HCT116 (cell line): ENCODE data around the gene GPAM. TPM values are rescaled to one million over a fixed set of nuclear protein-coding genes. Genes with fewer than 3 reads are reported as not detected.
A peak's percentile ranks its signal among the peaks of the same experiment; 100 is the strongest.

Experiments
- ATAC-seq: fragments of 200-7000 bp; cut with Tn5 transposase; 2 replicates; pipeline ENCODE4 v1.9.1; 2020; ENCODE audit warnings: mild to moderate bottlenecking, moderate library complexity
- BruUV-seq: library from RNA; stranded (reverse); fragments of 400-500 nt; replicated peaks from 2 replicates; lab custom pipeline; 2021; lab: Mats Ljungman, UMichigan
- CTCF ChIA-PET: fragments of 300-600 bp; sonication (Branson Sonifier 250); formaldehyde crosslinking; loops from one replicate; lab custom pipeline; 2021; ENCODE audit warnings: antibody characterized with exemption; lab: Charles Lee
- POLR2A ChIA-PET: fragments of 300-600, 350-600 bp; sonication (Branson Sonifier 250); formaldehyde crosslinking; loops from one replicate; lab custom pipeline; 2021; ENCODE audit warnings: antibody characterized with exemption; lab: Charles Lee
- RAD21 ChIA-PET, 2 experiments: fragments of 300-600 bp; sonication (Branson Sonifier 250); formaldehyde crosslinking; loops; one replicate each; lab custom pipeline; 2023; ENCODE audit warnings: low total read pairs in 2 of 2; ENCODE audit not compliant: uncharacterized antibody in 2 of 2, unreplicated experiment in 2 of 2, low non-redundant PET in 1 of 2; lab: Charles Lee
- DNase-seq: peaks from one replicate; pipeline ENCODE4 v3.0.0-alpha.2; 2010; ENCODE audit warnings: low read depth, low spot score
- H2AFZ ChIP-seq: fragments of 200-600 bp; shearing (Covaris generic), sonication (generic); 2 replicates; pipeline ENCODE4 v1.6.1; 2017; ENCODE audit warnings: low read depth, mixed run types, mixed read lengths, antibody characterized with exemption, low read length; ENCODE audit not compliant: poor library complexity, severe bottlenecking
- H3K27ac ChIP-seq: 2 replicates; pipeline ENCODE4 v1.5.1; 2012; ENCODE audit warnings: low read depth, low read length
- H3K27me3 ChIP-seq: fragments of 200-600 bp; sonication (generic); 2 replicates; pipeline ENCODE4 v1.6.1; 2016; ENCODE audit warnings: mixed run types, low read length, mixed read lengths; ENCODE audit not compliant: insufficient read depth
- H3K36me3 ChIP-seq, 2 experiments: fragments of 200-500 bp in 1 of 2; fragments of 200-600 bp in 1 of 2; sonication (Bioruptor generic) in 1 of 2; sonication (generic) in 1 of 2; 2 replicates each; pipeline versions ENCODE4 v1.5.1 to v1.6.1; 2014 to 2016; ENCODE audit warnings: low read length in 2 of 2, inconsistent platforms in 1 of 2, mixed read lengths in 1 of 2, mixed run types in 1 of 2; ENCODE audit not compliant: insufficient read depth in 2 of 2, control insufficient read depth in 1 of 2
- H3K4me1 ChIP-seq, 2 experiments: fragments of 200-600 bp in 1 of 2; sonication (generic) in 1 of 2; 2 replicates each; pipeline versions ENCODE4 v1.5.1 to v1.6.1; 2012 to 2017; ENCODE audit warnings: low read length in 2 of 2, inconsistent platforms in 1 of 2, mild to moderate bottlenecking in 1 of 2, mixed read lengths in 1 of 2, mixed run types in 1 of 2, moderate library complexity in 1 of 2; ENCODE audit not compliant: insufficient read depth in 2 of 2, control insufficient read depth in 1 of 2
- H3K4me2 ChIP-seq: fragments of 200-600 bp; sonication (generic); 2 replicates; pipeline ENCODE4 v1.6.1; 2017; ENCODE audit warnings: mixed run types, low read length, mixed read lengths
- H3K4me3 ChIP-seq, 2 experiments: fragments of 200-600 bp in 1 of 2; sonication (generic) in 1 of 2; replicated peaks in 1 of 2; 2 replicates each; pipeline ENCODE4 v1.5.1; 2011 to 2016; ENCODE audit warnings: low read length in 2 of 2, control low read depth in 1 of 2, low read depth in 1 of 2, mild to moderate bottlenecking in 1 of 2, mixed read lengths in 1 of 2, mixed run types in 1 of 2
- H3K79me2 ChIP-seq: fragments of 200-600 bp; sonication (generic); 2 replicates; pipeline ENCODE4 v1.6.1; 2017; ENCODE audit warnings: mild to moderate bottlenecking, mixed run types, low read length, moderate library complexity, mixed read lengths; ENCODE audit not compliant: insufficient read depth
- H3K9ac ChIP-seq: fragments of 200-600 bp; sonication (generic); 2 replicates; pipeline ENCODE4 v1.6.1; 2016; ENCODE audit warnings: low read length, mixed read lengths
- H3K9me2 ChIP-seq: fragments of 200-600 bp; sonication (generic), shearing (Covaris generic); 2 replicates; pipeline ENCODE4 v1.6.1; 2017; ENCODE audit warnings: mixed run types, mild to moderate bottlenecking, moderate library complexity; ENCODE audit not compliant: insufficient read depth
- H3K9me3 ChIP-seq, 2 experiments: fragments of 200-500 bp in 1 of 2; fragments of 200-600 bp in 1 of 2; sonication (Bioruptor generic) in 1 of 2; sonication (generic) in 1 of 2; 2 replicates each; pipeline ENCODE4 v1.6.1; 2014 to 2017; ENCODE audit warnings: low read length in 2 of 2, mixed read lengths in 2 of 2, inconsistent platforms in 1 of 2, low read depth in 1 of 2, mild to moderate bottlenecking in 1 of 2, mixed run types in 1 of 2, moderate library complexity in 1 of 2; ENCODE audit not compliant: control insufficient read depth in 1 of 2, insufficient read depth in 1 of 2
- H4K20me1 ChIP-seq: fragments of 200-600 bp; sonication (generic), shearing (Covaris generic); 2 replicates; pipeline ENCODE4 v1.6.1; 2017; ENCODE audit warnings: mixed run types, mild to moderate bottlenecking, moderate library complexity; ENCODE audit not compliant: insufficient read depth
- CBX3 ChIP-seq: IDR thresholded peaks from 2 replicates; pipeline ENCODE4 v1.6.1; 2012; ENCODE audit warnings: low read depth
- EGR1 ChIP-seq: IDR thresholded peaks from 2 replicates; pipeline ENCODE4 v1.6.1; 2012; ENCODE audit warnings: low read depth
- EZH2phosphoT487 ChIP-seq: fragments of 200-600 bp; IDR thresholded peaks from 2 replicates; pipeline ENCODE4 v1.6.1; 2018; ENCODE audit warnings: antibody characterized with exemption, borderline replicate concordance
- FOSL1 ChIP-seq: IDR thresholded peaks from 2 replicates; pipeline ENCODE4 v1.6.1; 2012; ENCODE audit warnings: low read depth
- JUND ChIP-seq: IDR thresholded peaks from 2 replicates; pipeline ENCODE4 v1.6.1; 2012
- RAD21 ChIP-seq: IDR thresholded peaks from 2 replicates; pipeline ENCODE4 v1.6.1; 2012; ENCODE audit warnings: low read depth, mild to moderate bottlenecking
- SIN3A ChIP-seq: IDR thresholded peaks from 2 replicates; pipeline ENCODE4 v1.6.1; 2012; ENCODE audit warnings: low read depth
- SP1 ChIP-seq: IDR thresholded peaks from 2 replicates; pipeline ENCODE4 v1.6.1; 2012; ENCODE audit warnings: low read depth
- SRF ChIP-seq: IDR thresholded peaks from 2 replicates; pipeline ENCODE4 v1.6.1; 2012; ENCODE audit warnings: low read depth
- TCF7L2 ChIP-seq: IDR thresholded peaks from 2 replicates; pipeline ENCODE4 v1.7.0; 2011; ENCODE audit warnings: borderline replicate concordance, inconsistent platforms; ENCODE audit not compliant: insufficient read depth, insufficient read length; ENCODE audit errors: extremely low read depth
- YY1 ChIP-seq: IDR thresholded peaks from 2 replicates; pipeline ENCODE4 v1.6.1; 2011; ENCODE audit warnings: low read length, low read depth, moderate library complexity, mild to moderate bottlenecking; ENCODE audit not compliant: insufficient replicate concordance; ENCODE audit errors: extremely low read depth
- ZNF274 ChIP-seq: fragments of 200-500 bp; sonication (Bioruptor generic); IDR thresholded peaks from 2 replicates; pipeline ENCODE4 v1.6.1; 2014; ENCODE audit warnings: mild to moderate bottlenecking, low read depth, low read length, inconsistent platforms
- intact Hi-C: fragments of 100-400 bp; cut with micrococcal nuclease; formaldehyde crosslinking; loops from 2 replicates; pipeline ENCODE4 v1.10.0; 2022
- total RNA-seq: library from RNA; stranded (reverse); gene quantifications from one replicate; pipeline ENCODE4 v1.2.1, GENCODE V29; 2021; ENCODE audit not compliant: unreplicated experiment
- TF ChIP-seq, protein P1 (sequence below): IDR thresholded peaks from 2 replicates; pipeline ENCODE4 v1.6.1; 2012
- TF ChIP-seq, protein P2 (sequence below): IDR thresholded peaks from 2 replicates; pipeline ENCODE4 v1.6.1; 2012; ENCODE audit warnings: low read depth
- TF ChIP-seq, protein P3 (sequence below): IDR thresholded peaks from 2 replicates; pipeline ENCODE4 v1.6.1; 2012
- TF ChIP-seq, protein P4 (sequence below), 3 experiments: fragments of 200-600 bp in 1 of 3; sonication (generic) in 1 of 3; IDR thresholded peaks in 2 of 3; conservative IDR thresholded peaks in 1 of 3; 2 replicates each; pipeline ENCODE4 v1.5.1; 2012 to 2017; ENCODE audit warnings: low read depth in 2 of 3, low read length in 2 of 3, antibody characterized with exemption in 1 of 3, borderline replicate concordance in 1 of 3, control low read depth in 1 of 3, mild to moderate bottlenecking in 1 of 3, mixed read lengths in 1 of 3, mixed run types in 1 of 3, moderate library complexity in 1 of 3; ENCODE audit not compliant: insufficient read depth in 1 of 3
- TF ChIP-seq, protein P5 (sequence below): IDR thresholded peaks from 2 replicates; pipeline ENCODE4 v1.6.1; 2011; ENCODE audit warnings: mild to moderate bottlenecking, low read length, moderate library complexity; ENCODE audit not compliant: insufficient replicate concordance; ENCODE audit errors: extremely low read depth

Gene GPAM
- total RNA-seq, 1 experiment from 2014 or later = 19.3 TPM

DNA sequence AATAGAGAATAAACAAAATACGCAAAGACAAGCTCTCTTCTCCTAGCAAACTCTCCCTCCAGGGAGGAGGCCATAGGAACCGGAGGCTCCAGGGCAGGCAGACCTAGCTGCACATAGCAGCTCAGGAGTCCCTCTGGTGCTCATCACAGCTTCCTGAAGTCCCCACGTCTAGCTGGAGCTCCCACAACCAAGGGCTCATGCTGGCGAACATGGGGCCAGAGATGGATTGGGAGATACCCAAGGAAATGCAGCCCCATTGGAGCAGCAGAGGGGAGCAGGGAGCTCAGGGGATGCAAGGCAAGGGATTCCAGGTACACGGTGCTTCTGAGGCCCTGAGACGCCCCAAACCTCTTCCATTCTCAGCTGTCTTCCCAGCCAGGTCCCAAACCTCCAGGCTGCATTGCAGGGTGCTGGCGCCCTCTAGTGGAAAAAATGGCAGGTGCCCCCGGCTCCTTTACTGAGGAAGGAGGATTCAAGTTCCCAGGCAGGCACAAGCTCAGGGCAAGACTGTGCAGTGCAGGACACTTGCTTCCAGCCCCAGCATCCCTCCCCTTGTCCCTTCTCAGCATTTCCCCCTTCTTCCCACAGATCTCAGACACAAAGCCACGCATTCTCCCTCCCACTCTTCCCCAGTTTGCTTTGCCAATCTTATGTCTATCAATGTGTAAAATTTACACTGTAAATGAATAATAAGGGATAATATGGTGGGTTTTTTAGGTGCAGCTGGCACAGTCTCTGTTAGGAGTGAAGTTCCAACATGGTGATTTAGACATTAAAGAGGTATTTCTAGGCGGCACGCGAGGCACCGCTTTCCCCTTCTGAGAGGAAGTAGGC is 46.2 kb downstream of the GPAM start:
- intact Hi-C loops = loop anchor here (1.0 to 2.0 kb wide), 3 partner anchors 23 to 381 kb away; no protein-coding TSS in a partner anchor
- Histone ChIP-seq H2AFZ (peak overlapping the region; percentile 55), H3K36me3 (no peaks in the 10 kb centered on the region), H4K20me1 (no peaks in the 10 kb centered on the region), H3K4me2 (no peak overlapping the region), H3K27me3 (peaks cover 4% of the 10 kb centered on the region; the same call in 1 of the 2 replicates), H3K4me3 (no peak overlapping the region), H3K9me3 (no peaks in the 10 kb centered on the region), H3K79me2 (no peaks in the 10 kb centered on the region), H3K4me1 (peaks cover 2 to 15% of the 10 kb centered on the region in 2 experiments; a peak in 3 of 4 replicates), H3K9me2 (no peaks in the 10 kb centered on the region), H3K27ac (no peak overlapping the region), H3K9ac (no peak overlapping the region)
- CTCF ChIA-PET = interaction anchor here (0.6 to 6.6 kb wide), 45 partner anchors 8 to 1529 kb away, joined by 3 to 90 read pairs (median 4); partner anchors contain the start of genes ACSL5, GPAM, VTI1A and ZDHHC6
- RAD21 ChIA-PET = interaction anchor here (0.6 to 1.3 kb wide), 8 partner anchors 21 to 560 kb away, joined by 3 to 6 read pairs (median 4); no protein-coding TSS in a partner anchor
- POLR2A ChIA-PET = interaction anchor here (0.6 to 1.3 kb wide), 2 partner anchors 46 to 381 kb away, joined by 3 read pairs; partner anchors contain the start of gene GPAM
- ATAC-seq (peak; percentile 81), DNase-seq (peak; percentile 59)
- BruUV-seq = no TSS peak
- TF ChIP-seq TCF7L2 (no peak), RAD21 (peak; percentile 96), SRF (no peak), EGR1 (no peak), SIN3A (no peak), CBX3 (no peak), SP1 (no peak), EZH2phosphoT487 (no peak), YY1 (peak; percentile 75), JUND (no peak), FOSL1 (no peak), ZNF274 (no peak)
- TF ChIP-seq, protein P1, sequence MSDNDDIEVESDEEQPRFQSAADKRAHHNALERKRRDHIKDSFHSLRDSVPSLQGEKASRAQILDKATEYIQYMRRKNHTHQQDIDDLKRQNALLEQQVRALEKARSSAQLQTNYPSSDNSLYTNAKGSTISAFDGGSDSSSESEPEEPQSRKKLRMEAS = no peak
- TF ChIP-seq, protein P2, sequence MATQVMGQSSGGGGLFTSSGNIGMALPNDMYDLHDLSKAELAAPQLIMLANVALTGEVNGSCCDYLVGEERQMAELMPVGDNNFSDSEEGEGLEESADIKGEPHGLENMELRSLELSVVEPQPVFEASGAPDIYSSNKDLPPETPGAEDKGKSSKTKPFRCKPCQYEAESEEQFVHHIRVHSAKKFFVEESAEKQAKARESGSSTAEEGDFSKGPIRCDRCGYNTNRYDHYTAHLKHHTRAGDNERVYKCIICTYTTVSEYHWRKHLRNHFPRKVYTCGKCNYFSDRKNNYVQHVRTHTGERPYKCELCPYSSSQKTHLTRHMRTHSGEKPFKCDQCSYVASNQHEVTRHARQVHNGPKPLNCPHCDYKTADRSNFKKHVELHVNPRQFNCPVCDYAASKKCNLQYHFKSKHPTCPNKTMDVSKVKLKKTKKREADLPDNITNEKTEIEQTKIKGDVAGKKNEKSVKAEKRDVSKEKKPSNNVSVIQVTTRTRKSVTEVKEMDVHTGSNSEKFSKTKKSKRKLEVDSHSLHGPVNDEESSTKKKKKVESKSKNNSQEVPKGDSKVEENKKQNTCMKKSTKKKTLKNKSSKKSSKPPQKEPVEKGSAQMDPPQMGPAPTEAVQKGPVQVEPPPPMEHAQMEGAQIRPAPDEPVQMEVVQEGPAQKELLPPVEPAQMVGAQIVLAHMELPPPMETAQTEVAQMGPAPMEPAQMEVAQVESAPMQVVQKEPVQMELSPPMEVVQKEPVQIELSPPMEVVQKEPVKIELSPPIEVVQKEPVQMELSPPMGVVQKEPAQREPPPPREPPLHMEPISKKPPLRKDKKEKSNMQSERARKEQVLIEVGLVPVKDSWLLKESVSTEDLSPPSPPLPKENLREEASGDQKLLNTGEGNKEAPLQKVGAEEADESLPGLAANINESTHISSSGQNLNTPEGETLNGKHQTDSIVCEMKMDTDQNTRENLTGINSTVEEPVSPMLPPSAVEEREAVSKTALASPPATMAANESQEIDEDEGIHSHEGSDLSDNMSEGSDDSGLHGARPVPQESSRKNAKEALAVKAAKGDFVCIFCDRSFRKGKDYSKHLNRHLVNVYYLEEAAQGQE = no peak
- TF ChIP-seq, protein P3, sequence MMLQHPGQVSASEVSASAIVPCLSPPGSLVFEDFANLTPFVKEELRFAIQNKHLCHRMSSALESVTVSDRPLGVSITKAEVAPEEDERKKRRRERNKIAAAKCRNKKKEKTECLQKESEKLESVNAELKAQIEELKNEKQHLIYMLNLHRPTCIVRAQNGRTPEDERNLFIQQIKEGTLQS = no peak
- TF ChIP-seq, protein P4, sequence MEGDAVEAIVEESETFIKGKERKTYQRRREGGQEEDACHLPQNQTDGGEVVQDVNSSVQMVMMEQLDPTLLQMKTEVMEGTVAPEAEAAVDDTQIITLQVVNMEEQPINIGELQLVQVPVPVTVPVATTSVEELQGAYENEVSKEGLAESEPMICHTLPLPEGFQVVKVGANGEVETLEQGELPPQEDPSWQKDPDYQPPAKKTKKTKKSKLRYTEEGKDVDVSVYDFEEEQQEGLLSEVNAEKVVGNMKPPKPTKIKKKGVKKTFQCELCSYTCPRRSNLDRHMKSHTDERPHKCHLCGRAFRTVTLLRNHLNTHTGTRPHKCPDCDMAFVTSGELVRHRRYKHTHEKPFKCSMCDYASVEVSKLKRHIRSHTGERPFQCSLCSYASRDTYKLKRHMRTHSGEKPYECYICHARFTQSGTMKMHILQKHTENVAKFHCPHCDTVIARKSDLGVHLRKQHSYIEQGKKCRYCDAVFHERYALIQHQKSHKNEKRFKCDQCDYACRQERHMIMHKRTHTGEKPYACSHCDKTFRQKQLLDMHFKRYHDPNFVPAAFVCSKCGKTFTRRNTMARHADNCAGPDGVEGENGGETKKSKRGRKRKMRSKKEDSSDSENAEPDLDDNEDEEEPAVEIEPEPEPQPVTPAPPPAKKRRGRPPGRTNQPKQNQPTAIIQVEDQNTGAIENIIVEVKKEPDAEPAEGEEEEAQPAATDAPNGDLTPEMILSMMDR (IDR thresholded peaks at IDR 0.05 in 2 of 3, conservative IDR thresholded peaks at IDR 0.05 in 1 of 3; ENCODE audit: borderline replicate concordance in 1 of 3, insufficient read depth in 1 of 3, low read depth in 2 of 3, low read length in 2 of 3) = peak; percentile 95 to 100 (median 100)
- TF ChIP-seq, protein P5, sequence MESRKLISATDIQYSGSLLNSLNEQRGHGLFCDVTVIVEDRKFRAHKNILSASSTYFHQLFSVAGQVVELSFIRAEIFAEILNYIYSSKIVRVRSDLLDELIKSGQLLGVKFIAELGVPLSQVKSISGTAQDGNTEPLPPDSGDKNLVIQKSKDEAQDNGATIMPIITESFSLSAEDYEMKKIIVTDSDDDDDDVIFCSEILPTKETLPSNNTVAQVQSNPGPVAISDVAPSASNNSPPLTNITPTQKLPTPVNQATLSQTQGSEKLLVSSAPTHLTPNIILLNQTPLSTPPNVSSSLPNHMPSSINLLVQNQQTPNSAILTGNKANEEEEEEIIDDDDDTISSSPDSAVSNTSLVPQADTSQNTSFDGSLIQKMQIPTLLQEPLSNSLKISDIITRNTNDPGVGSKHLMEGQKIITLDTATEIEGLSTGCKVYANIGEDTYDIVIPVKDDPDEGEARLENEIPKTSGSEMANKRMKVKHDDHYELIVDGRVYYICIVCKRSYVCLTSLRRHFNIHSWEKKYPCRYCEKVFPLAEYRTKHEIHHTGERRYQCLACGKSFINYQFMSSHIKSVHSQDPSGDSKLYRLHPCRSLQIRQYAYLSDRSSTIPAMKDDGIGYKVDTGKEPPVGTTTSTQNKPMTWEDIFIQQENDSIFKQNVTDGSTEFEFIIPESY = no peak
